B cell (primary cell): ENCODE data around the gene RPTOR. TPM values are rescaled to one million over a fixed set of nuclear protein-coding genes. Genes with fewer than 3 reads are reported as not detected.

Source experiments
- ATAC-seq: fragments of 200-7000 bp; cut with Tn5 transposase; one replicate; pipeline ENCODE4 v1.10.0; 2021; ENCODE audit warnings: low read depth, mild to moderate bottlenecking, moderate number of reproducible peaks, moderate library complexity
- CTCF ChIA-PET: fragments of 350-600 bp; sonication (Branson Sonifier 250); formaldehyde crosslinking; loops from one replicate; lab custom pipeline; 2021; ENCODE audit warnings: antibody characterized with exemption, inconsistent platforms; lab: Charles Lee
- POLR2A ChIA-PET: fragments of 350-600 bp; sonication (Branson Sonifier 250); formaldehyde crosslinking; loops from one replicate; lab custom pipeline; 2021; ENCODE audit warnings: antibody characterized with exemption; lab: Charles Lee
- DNase-seq: peaks from one replicate; pipeline ENCODE4 v3.0.0; 2013
- H2AFZ ChIP-seq: 2 replicates; pipeline ENCODE4 v1.6.1; 2012; ENCODE audit warnings: mild to moderate bottlenecking, low read depth, low read length; ENCODE audit not compliant: insufficient read depth, poor library complexity, severe bottlenecking
- H3K27ac ChIP-seq, 2 donors: 1 replicate in 1 of 2; 2 replicates in 1 of 2; pipeline ENCODE4 v1.5.1; 2012 to 2013; ENCODE audit warnings: low read length in 2 of 2, mild to moderate bottlenecking in 2 of 2, moderate library complexity in 1 of 2
- H3K27me3 ChIP-seq, 4 experiments: fragments of 200-600 bp in 1 of 4; sonication (generic) in 1 of 4; replicated peaks in 1 of 4; 1 replicate in 2 of 4; 2 replicates in 2 of 4; pipeline versions ENCODE4 v1.6.1 to v1.7.0; 2013 to 2016; ENCODE audit warnings: low read length in 3 of 4, mild to moderate bottlenecking in 2 of 4, mixed read lengths in 1 of 4, moderate library complexity in 1 of 4; ENCODE audit not compliant: insufficient read depth in 4 of 4, control insufficient read depth in 3 of 4; ENCODE audit errors: control extremely low read depth in 1 of 4
- H3K36me3 ChIP-seq, 2 experiments: replicated peaks in 1 of 2; 1 replicate in 1 of 2; 2 replicates in 1 of 2; pipeline versions ENCODE4 v1.6.1 to v1.7.1; 2013; ENCODE audit warnings: low read length in 1 of 2; ENCODE audit not compliant: insufficient read depth in 2 of 2, control insufficient read depth in 1 of 2; ENCODE audit errors: control extremely low read depth in 1 of 2, extremely low read depth in 1 of 2
- H3K4me1 ChIP-seq, 2 donors: fragments of 200-600 bp in 1 of 2; sonication (generic) in 1 of 2; 1 replicate in 1 of 2; 2 replicates in 1 of 2; pipeline versions ENCODE4 v1.5.1 to v1.6.1; 2013 to 2017; ENCODE audit warnings: low read length in 2 of 2; ENCODE audit not compliant: control insufficient read depth in 2 of 2, insufficient read depth in 2 of 2
- H3K4me2 ChIP-seq: replicated peaks from 2 replicates; pipeline ENCODE3; 2012; ENCODE audit warnings: mild to moderate bottlenecking, low read depth, low read length; ENCODE audit not compliant: poor library complexity, severe bottlenecking
- H3K4me3 ChIP-seq, 5 experiments: fragments of 200-600 bp in 1 of 5; sonication (generic) in 1 of 5; 1 replicate in 3 of 5; 2 replicates in 2 of 5; pipeline versions ENCODE4 v1.5.1 to v1.7.0; 2011 to 2016; ENCODE audit warnings: low read length in 4 of 5, mild to moderate bottlenecking in 4 of 5, low read depth in 2 of 5, control low read depth in 1 of 5, moderate library complexity in 1 of 5; ENCODE audit not compliant: insufficient read depth in 1 of 5; ENCODE audit errors: control extremely low read depth in 1 of 5, extremely low read depth in 1 of 5
- H3K79me2 ChIP-seq: fragments of 200-600 bp; sonication (generic); one replicate; pipeline ENCODE4 v1.6.0; 2016; ENCODE audit warnings: low read length; ENCODE audit not compliant: control insufficient read depth, insufficient read depth
- H3K9ac ChIP-seq: fragments of 200-600 bp; sonication (generic); 2 replicates; pipeline ENCODE4 v1.6.1; 2017; ENCODE audit warnings: mild to moderate bottlenecking, low read length, moderate library complexity
- H3K9me3 ChIP-seq, 3 donors: one replicate each; pipeline versions ENCODE4 v1.6.1 to v1.7.1; 2013; ENCODE audit warnings: low read length in 2 of 3; ENCODE audit not compliant: control insufficient read depth in 2 of 3, insufficient read depth in 1 of 3; ENCODE audit errors: control extremely low read depth in 1 of 3
- H4K20me1 ChIP-seq: 2 replicates; pipeline ENCODE4 v1.6.0; 2012; ENCODE audit warnings: mild to moderate bottlenecking, low read length; ENCODE audit not compliant: insufficient read depth, control insufficient read depth, poor library complexity, severe bottlenecking
- H3K27ac Mint-ChIP-seq: one replicate; pipeline ENCODE4 v1.8.0; 2021; ENCODE audit warnings: mixed read lengths
- H3K27me3 Mint-ChIP-seq: one replicate; pipeline ENCODE4 v1.8.0; 2021; ENCODE audit warnings: mixed read lengths
- H3K4me1 Mint-ChIP-seq: one replicate; pipeline ENCODE4 v1.8.0; 2021; ENCODE audit warnings: mixed read lengths
- H3K4me3 Mint-ChIP-seq: one replicate; pipeline ENCODE4 v1.8.0; 2021; ENCODE audit warnings: mixed read lengths
- H3K9me3 Mint-ChIP-seq: one replicate; pipeline ENCODE4 v1.8.0; 2022; ENCODE audit warnings: mixed read lengths; ENCODE audit not compliant: insufficient read depth
- EZH2 ChIP-seq: IDR thresholded peaks from 2 replicates; pipeline ENCODE4 v1.6.1; 2012; ENCODE audit warnings: borderline replicate concordance, low read depth, mild to moderate bottlenecking, moderate library complexity, low read length; ENCODE audit not compliant: insufficient read depth, poor library complexity, severe bottlenecking
- WGBS: methylation state at CpG from one replicate; pipeline ENCODE4 v1.1.5; 2013; ENCODE audit warnings: missing lambda C conversion rate; ENCODE audit not compliant: insufficient coverage; 5-methylcytosine and 5-hydroxymethylcytosine counted together
- intact Hi-C: fragments of 100-400 bp; cut with micrococcal nuclease; formaldehyde crosslinking; loops from one replicate; pipeline ENCODE4 v1.10.0; 2022
- polyA plus RNA-seq: library from polyadenylated mRNA; depleted of rRNA; stranded (reverse); fragments of >200 nt; gene quantifications from 2 replicates; pipeline ENCODE4 v1.2.3, GENCODE V29; 2012
- total RNA-seq, 2 donors: library from RNA; stranded (reverse); fragments of 120-200 nt in 1 of 2; gene quantifications; 1 replicate in 1 of 2; 2 replicates in 1 of 2; pipeline versions ENCODE4 v1.2.3 to v1.2.4, GENCODE V29; 2013 to 2022
- TF ChIP-seq, protein P1 (sequence below): fragments of 200-600 bp; IDR thresholded peaks from one replicate; pipeline ENCODE4 v1.8.0; 2022; ENCODE audit warnings: antibody characterized with exemption, mild to moderate bottlenecking

RPTOR gene
- total and polyA plus RNA-seq, 2 donors (not counting 1 experiment from before 2014, with no cell fraction given) = 13.4 to 58.8 TPM

GRCh38 chr17:80862481-80862961 lies 317.9 kb downstream of the RPTOR start:
- no peak overlapping the region for H3K4me3 Mint-ChIP-seq
- TF ChIP-seq, protein P1, sequence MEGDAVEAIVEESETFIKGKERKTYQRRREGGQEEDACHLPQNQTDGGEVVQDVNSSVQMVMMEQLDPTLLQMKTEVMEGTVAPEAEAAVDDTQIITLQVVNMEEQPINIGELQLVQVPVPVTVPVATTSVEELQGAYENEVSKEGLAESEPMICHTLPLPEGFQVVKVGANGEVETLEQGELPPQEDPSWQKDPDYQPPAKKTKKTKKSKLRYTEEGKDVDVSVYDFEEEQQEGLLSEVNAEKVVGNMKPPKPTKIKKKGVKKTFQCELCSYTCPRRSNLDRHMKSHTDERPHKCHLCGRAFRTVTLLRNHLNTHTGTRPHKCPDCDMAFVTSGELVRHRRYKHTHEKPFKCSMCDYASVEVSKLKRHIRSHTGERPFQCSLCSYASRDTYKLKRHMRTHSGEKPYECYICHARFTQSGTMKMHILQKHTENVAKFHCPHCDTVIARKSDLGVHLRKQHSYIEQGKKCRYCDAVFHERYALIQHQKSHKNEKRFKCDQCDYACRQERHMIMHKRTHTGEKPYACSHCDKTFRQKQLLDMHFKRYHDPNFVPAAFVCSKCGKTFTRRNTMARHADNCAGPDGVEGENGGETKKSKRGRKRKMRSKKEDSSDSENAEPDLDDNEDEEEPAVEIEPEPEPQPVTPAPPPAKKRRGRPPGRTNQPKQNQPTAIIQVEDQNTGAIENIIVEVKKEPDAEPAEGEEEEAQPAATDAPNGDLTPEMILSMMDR = no peak
- no peak for TF ChIP-seq EZH2
- Histone ChIP-seq H3K4me3 (no peak overlapping the region), H3K27me3 (no peaks in the 10 kb centered on the region), H2AFZ (no peak overlapping the region), H3K4me1 (peaks cover 4% of the 10 kb centered on the region in 2 donors), H3K79me2 (no peaks in the 10 kb centered on the region), H3K9me3 (peaks cover 0 to 12% (median 0%) of the 10 kb centered on the region in 3 donors), H3K9ac (no peak overlapping the region), H3K36me3 (peaks cover 0 to 18% of the 10 kb centered on the region in 2 experiments), H3K4me2 (no peak overlapping the region), H4K20me1 (no peaks in the 10 kb centered on the region), H3K27ac (no peak overlapping the region)
- H3K4me1 Mint-ChIP-seq = peaks cover 4% of the 10 kb centered on the region
- ChIA-PET CTCF (no interaction called here), POLR2A (no interaction called here)
- H3K9me3 Mint-ChIP-seq = no peaks in the 10 kb centered on the region
- 96% methylated on average over 18 of the region's 20 CpGs for WGBS
- DNase-seq = no peak
- no peak for ATAC-seq
- H3K27ac Mint-ChIP-seq = no peak overlapping the region
- H3K27me3 Mint-ChIP-seq = no peaks in the 10 kb centered on the region
- intact Hi-C loops = no loop called here

- WGBS = 98% methylated on average over 9 of the region's 10 CpGs
- no peak overlapping the region for H3K27ac ChIP-seq
- POLR2A ChIA-PET = no interaction called here
Measured at GRCh38 chr17:80862978-80863377, 318.3 kb downstream of the RPTOR start.

More at GRCh38 chr17:80862978-80863377, 318.3 kb downstream of the RPTOR start:
- Histone ChIP-seq H3K4me2 (no peak overlapping the region), H3K9me3 (peaks cover 0 to 12% (median 0%) of the 10 kb centered on the region in 3 donors), H3K4me3 (no peak overlapping the region), H3K27me3 (no peaks in the 10 kb centered on the region), H2AFZ (no peak overlapping the region), H3K79me2 (no peaks in the 10 kb centered on the region), H4K20me1 (no peaks in the 10 kb centered on the region), H3K9ac (no peak overlapping the region), H3K36me3 (peaks cover 0 to 16% of the 10 kb centered on the region in 2 experiments), H3K4me1 (peaks cover 4% of the 10 kb centered on the region in 2 donors)
- DNase-seq (no peak), ATAC-seq (no peak)
- Mint-ChIP-seq H3K4me1 (peaks cover 5% of the 10 kb centered on the region), H3K27me3 (no peaks in the 10 kb centered on the region), H3K9me3 (no peaks in the 10 kb centered on the region), H3K4me3 (no peak overlapping the region), H3K27ac (no peak overlapping the region)
- CTCF ChIA-PET = no interaction called here
- intact Hi-C loops = no loop called here
- TF ChIP-seq, protein P1 = no peak
- TF ChIP-seq EZH2 = no peak
